Measurements from ENCODE around the gene ELOVL6. TPM values are rescaled to one million over a fixed set of nuclear protein-coding genes. Genes with fewer than 3 reads are reported as not detected.

Gene ELOVL6
- total RNA-seq, 4 donors from 2014 or later, result 2.1 to 4.1 (median 3.3) TPM

DNA sequence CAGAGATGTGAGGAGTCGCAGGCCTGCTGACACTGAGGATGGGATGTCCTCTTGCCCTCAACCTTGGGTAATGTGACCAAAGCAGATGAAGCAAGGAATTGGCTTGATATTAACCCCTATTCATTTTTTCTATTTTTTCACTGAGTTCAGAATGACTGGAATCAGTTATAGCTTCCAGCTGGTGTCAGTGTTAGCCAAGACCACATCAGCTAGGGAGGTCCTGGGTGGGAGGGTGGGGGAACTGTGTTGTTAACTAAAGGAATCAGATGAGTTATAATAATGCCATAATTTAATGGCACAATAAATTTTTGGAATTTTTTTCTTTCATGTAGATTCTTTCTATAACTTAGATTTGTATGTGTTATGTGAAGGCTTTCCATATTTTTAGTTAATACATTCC is 193.9 kb downstream of the ELOVL6 start:
- Histone ChIP-seq H3K27ac (no peak overlapping the region), H3K4me1 (peaks cover 0 to 8% of the 10 kb centered on the region in 2 donors), H3K4me3 (replicated peaks in 1 of 3) (no peak overlapping the region), H3K36me3 (no peaks in the 10 kb centered on the region), H3K9me3 (no peaks in the 10 kb centered on the region), H3K27me3 (no peaks in the 10 kb centered on the region)
- intact Hi-C loops (cut with DNase I), result no loop called here
- no peak for DNase-seq
- 96 to 100% methylated on average over 1 of the region's 1 CpG for WGBS, 2 donors
- no peak for TF ChIP-seq POLR2A (IDR thresholded peaks at IDR 0.05)
- TF ChIP-seq, protein P1, sequence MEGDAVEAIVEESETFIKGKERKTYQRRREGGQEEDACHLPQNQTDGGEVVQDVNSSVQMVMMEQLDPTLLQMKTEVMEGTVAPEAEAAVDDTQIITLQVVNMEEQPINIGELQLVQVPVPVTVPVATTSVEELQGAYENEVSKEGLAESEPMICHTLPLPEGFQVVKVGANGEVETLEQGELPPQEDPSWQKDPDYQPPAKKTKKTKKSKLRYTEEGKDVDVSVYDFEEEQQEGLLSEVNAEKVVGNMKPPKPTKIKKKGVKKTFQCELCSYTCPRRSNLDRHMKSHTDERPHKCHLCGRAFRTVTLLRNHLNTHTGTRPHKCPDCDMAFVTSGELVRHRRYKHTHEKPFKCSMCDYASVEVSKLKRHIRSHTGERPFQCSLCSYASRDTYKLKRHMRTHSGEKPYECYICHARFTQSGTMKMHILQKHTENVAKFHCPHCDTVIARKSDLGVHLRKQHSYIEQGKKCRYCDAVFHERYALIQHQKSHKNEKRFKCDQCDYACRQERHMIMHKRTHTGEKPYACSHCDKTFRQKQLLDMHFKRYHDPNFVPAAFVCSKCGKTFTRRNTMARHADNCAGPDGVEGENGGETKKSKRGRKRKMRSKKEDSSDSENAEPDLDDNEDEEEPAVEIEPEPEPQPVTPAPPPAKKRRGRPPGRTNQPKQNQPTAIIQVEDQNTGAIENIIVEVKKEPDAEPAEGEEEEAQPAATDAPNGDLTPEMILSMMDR (IDR thresholded peaks at IDR 0.05), result no peak

DNA sequence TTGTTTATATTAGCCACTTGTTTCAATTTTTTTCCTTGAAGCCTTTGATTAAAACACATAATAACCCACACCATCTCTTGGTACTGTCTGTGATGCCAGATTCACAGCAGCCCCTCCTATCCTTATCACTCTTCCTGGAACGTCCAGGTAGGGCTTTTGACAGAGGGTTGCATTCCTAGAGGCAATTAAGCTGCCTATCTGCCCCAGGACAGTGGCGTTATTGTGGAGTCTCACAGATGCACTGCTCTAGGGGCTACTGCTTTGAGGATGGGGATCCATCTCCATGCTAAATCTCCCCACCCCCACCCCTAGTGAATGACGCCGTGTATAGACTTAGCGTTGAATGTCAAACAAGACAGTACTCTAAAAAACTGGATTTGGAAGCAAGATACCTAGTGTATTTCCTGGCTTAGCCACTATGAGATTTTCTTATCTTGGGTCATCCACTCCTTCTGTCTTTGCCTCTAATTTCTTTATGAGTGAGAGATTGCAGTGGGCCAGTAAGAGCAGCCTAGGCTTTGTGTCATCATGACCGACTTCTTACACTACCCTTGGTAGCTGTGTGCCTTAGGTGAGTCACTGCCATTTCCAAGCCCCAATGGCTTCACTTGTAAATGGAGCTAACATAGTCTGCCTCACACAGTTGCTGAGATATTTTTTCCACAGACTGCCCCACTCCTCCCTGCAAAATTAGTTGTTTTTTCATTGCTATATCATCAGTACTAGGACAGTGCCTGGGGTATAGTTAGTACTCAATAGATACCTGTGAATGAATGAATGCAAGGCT is 194.8 kb downstream of the ELOVL6 start:
- no peak for DNase-seq
- Histone ChIP-seq H3K9me3 (no peaks in the 10 kb centered on the region), H3K27ac (no peak overlapping the region), H3K4me1 (peaks cover 0 to 3% of the 10 kb centered on the region in 2 donors), H3K36me3 (no peaks in the 10 kb centered on the region), H3K4me3 (replicated peaks in 1 of 3) (no peak overlapping the region), H3K27me3 (no peaks in the 10 kb centered on the region)
- 79 to 80% methylated on average over 6 of the region's 6 CpGs for WGBS, 2 donors
- intact Hi-C loops (cut with DNase I), result loop anchor here (2.0 kb wide), 1 partner anchor 515 kb away; no protein-coding TSS in a partner anchor
- TF ChIP-seq, protein P1 (IDR thresholded peaks at IDR 0.05), result no peak

DNA sequence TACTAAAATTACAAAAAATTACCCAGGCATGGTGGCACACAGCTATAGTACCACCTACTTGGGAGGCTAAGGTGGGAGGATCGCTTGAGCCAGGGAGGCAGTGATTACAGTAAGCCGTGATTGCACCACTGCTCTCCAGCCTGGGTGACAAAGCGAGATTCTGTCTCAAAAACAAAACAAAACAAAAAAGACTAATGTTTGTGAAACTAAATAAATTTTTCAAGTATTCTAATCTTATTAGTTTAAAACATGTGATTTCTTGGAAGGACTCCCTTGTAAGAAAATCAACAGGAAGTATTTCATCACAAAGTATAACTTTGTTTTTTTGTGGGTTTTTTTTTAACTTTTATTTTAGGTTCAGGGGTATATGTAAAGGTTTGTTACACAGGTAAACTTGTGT is 196.1 kb downstream of the ELOVL6 start:
- Histone ChIP-seq H3K27ac (no peak overlapping the region), H3K36me3 (no peaks in the 10 kb centered on the region), H3K27me3 (no peaks in the 10 kb centered on the region), H3K4me3 (replicated peaks in 1 of 3) (no peak overlapping the region), H3K4me1 (no peaks in the 10 kb centered on the region), H3K9me3 (no peaks in the 10 kb centered on the region)
- TF ChIP-seq, protein P1 (IDR thresholded peaks at IDR 0.05), result no peak
- TF ChIP-seq POLR2A (IDR thresholded peaks at IDR 0.05), result no peak
- intact Hi-C loops (cut with DNase I), result loop anchor here (2.0 kb wide), 1 partner anchor 516 kb away; no protein-coding TSS in a partner anchor
- DNase-seq, result no peak
- WGBS, 2 donors, result 80 to 91% methylated on average over 3 of the region's 3 CpGs

DNA sequence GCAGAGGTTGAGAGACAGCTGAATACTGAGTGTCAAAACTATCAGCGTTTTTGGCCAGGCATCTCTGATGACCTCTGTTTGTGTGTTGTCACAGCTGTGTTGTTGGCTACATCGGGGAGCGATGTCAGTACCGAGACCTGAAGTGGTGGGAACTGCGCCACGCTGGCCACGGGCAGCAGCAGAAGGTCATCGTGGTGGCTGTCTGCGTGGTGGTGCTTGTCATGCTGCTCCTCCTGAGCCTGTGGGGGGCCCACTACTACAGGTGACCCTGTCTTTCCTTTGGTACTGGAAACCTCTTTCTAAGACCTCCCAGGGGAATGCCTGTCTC is 198.9 kb downstream of the ELOVL6 start:
- Histone ChIP-seq H3K36me3 (no peaks in the 10 kb centered on the region), H3K27ac (no peak overlapping the region), H3K4me1 (no peaks in the 10 kb centered on the region), H3K9me3 (no peaks in the 10 kb centered on the region), H3K27me3 (no peaks in the 10 kb centered on the region), H3K4me3 (replicated peaks in 1 of 3) (no peak overlapping the region)
- intact Hi-C loops (cut with DNase I), result no loop called here
- DNase-seq, result no peak
- WGBS, 2 donors, result 82 to 83% methylated on average over 6 to 9 of the region's 9 CpGs
- TF ChIP-seq, protein P1 (IDR thresholded peaks at IDR 0.05), result no peak
- TF ChIP-seq POLR2A (IDR thresholded peaks at IDR 0.05), result no peak

DNA sequence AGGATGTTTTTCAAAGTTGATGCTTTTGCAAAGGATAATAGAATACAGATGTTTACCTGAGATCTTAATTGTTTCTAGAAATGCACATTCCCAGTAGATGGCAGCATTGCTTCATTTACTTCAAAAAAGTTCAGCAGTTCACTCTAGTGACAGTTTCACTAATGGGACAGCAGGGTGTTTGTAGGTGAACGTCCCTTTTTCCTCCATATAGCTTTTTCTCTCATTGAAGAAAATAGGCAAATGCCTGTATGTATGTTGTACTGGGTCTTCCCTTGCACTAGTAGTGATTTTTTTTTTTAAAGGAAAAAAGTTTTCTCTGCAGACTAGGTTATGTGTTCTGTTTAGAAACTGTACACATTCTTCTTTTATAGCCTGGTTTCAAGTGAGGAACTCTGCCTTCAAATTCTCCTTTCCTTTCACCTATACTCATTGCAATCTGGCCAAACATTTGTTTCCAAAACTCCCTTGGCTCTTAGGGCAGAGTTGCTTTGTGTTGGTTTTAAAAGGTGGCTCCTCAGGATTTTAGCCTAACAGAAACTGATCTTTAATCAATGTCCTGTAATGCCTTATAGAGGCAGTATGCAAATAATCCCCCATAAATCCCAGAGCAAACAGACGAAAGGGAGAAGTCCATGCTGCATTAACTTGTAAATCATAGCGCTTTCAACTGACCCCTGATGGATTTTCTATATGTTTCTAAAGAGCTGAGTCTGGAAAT is 199.4 kb downstream of the ELOVL6 start:
- H3K36me3 ChIP-seq, result no peaks in the 10 kb centered on the region
- TF ChIP-seq, protein P1 (IDR thresholded peaks at IDR 0.05), result peak; percentile 41 to 83 (median 64)
- TF ChIP-seq POLR2A (IDR thresholded peaks at IDR 0.05), result no peak
- no peaks in the 10 kb centered on the region for H3K27me3 ChIP-seq
- intact Hi-C loops (cut with DNase I), result no loop called here
- DNase-seq, result no peak
- WGBS, 2 donors, result 51 to 52% methylated on average over 3 of the region's 3 CpGs
- H3K4me1 ChIP-seq, result no peaks in the 10 kb centered on the region
- H3K9me3 ChIP-seq, result no peaks in the 10 kb centered on the region
- no peak overlapping the region for H3K27ac ChIP-seq
- H3K4me3 ChIP-seq (replicated peaks in 1 of 3), result no peak overlapping the region

All from thyroid gland (tissue), 4 donors.